Measurements from ENCODE around the gene OLA1.

OLA1 gene

DNA sequence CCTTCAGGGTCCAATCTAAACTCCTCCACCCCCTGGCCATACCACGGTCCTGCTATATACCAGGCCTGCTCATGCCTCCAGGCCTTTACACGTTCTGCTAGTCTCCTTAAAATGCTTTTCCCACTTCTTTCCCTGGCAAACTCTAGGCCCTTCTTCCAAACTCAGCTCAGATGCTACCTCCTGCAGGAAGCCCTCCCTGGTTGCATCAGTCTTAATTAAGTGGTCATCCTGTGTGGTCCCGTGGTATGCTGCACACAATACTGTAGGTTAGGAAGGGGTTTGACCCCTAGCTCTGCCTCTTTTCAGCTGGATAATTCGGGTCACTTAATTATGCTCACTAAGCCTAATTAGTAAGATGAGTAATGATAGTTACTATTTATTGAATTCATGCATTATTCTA lies 197.3 kb downstream of the OLA1 start:
- no peaks in the 10 kb centered on the region for H3K79me2 ChIP-seq (ENCODE audit: low read length)
- no peaks in the 10 kb centered on the region for H3K9me2 ChIP-seq (replicated peaks; ENCODE audit: insufficient read depth, low read length)
- H3K4me2 ChIP-seq (ENCODE audit: low read depth, low read length) = no peak overlapping the region
- no peaks in the 10 kb centered on the region for H4K20me1 ChIP-seq (ENCODE audit: insufficient read depth, low read length)
- no peaks in the 10 kb centered on the region for H3K9me3 ChIP-seq (replicated peaks; ENCODE audit: insufficient read depth, low read length)
- TF ChIP-seq EZH2 (optimal IDR thresholded peaks at IDR 0.05; ENCODE audit: low read depth, low read length) (no peak), EZH2phosphoT487 (IDR thresholded peaks at IDR 0.05; ENCODE audit: low read length) (no peak)
- TF ChIP-seq, protein P1, sequence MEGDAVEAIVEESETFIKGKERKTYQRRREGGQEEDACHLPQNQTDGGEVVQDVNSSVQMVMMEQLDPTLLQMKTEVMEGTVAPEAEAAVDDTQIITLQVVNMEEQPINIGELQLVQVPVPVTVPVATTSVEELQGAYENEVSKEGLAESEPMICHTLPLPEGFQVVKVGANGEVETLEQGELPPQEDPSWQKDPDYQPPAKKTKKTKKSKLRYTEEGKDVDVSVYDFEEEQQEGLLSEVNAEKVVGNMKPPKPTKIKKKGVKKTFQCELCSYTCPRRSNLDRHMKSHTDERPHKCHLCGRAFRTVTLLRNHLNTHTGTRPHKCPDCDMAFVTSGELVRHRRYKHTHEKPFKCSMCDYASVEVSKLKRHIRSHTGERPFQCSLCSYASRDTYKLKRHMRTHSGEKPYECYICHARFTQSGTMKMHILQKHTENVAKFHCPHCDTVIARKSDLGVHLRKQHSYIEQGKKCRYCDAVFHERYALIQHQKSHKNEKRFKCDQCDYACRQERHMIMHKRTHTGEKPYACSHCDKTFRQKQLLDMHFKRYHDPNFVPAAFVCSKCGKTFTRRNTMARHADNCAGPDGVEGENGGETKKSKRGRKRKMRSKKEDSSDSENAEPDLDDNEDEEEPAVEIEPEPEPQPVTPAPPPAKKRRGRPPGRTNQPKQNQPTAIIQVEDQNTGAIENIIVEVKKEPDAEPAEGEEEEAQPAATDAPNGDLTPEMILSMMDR (IDR thresholded peaks at IDR 0.05; ENCODE audit: low read length) = no peak
- H3K36me3 ChIP-seq (replicated peaks; ENCODE audit: insufficient read depth, low read length) = no peaks in the 10 kb centered on the region
- H3K4me1 ChIP-seq (ENCODE audit: low read length) = 0 out of 2 replicates have a peak, but pooled peaks cover 6% of the 10 kb centered on the region
- no peak for DNase-seq
- no peak overlapping the region for H2AFZ ChIP-seq (ENCODE audit: low read length)
- no peak overlapping the region for H3K9ac ChIP-seq (ENCODE audit: low read length)
- H3K4me3 ChIP-seq (ENCODE audit: low read length) = no peak overlapping the region
- no peaks in the 10 kb centered on the region for H3K27me3 ChIP-seq (replicated peaks; ENCODE audit: insufficient read depth, low read length)
- no peak overlapping the region for H3K27ac ChIP-seq (ENCODE audit: low read length)
- H3F3A ChIP-seq (ENCODE audit: insufficient read depth, low read length) = no peaks in the 10 kb centered on the region

DNA sequence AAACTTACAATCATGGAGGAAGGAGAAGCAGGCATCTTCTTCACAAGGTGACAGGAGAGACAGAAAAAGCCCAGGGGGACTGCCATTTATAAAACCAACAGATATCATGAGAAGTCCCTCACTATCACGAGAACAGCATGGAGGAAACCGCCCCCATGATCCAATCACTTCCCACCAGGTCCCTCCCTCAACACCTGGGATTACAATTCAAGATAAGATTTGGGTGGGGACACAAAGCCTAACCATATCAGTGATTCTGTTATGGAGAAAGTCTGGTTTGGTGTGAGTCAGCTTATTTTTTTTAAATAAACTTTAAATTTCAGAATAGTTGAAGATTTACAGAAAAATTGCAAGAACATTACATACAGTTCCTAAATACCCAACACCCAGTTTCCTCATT lies 198.4 kb downstream of the OLA1 start:
- H3K9ac ChIP-seq (ENCODE audit: low read length) = no peak overlapping the region
- no peaks in the 10 kb centered on the region for H3K27me3 ChIP-seq (replicated peaks; ENCODE audit: insufficient read depth, low read length)
- H3F3A ChIP-seq (ENCODE audit: insufficient read depth, low read length) = no peaks in the 10 kb centered on the region
- H3K9me2 ChIP-seq (replicated peaks; ENCODE audit: insufficient read depth, low read length) = no peaks in the 10 kb centered on the region
- no peaks in the 10 kb centered on the region for H3K79me2 ChIP-seq (ENCODE audit: low read length)
- TF ChIP-seq EZH2phosphoT487 (IDR thresholded peaks at IDR 0.05; ENCODE audit: low read length) = no peak
- no peak for TF ChIP-seq EZH2 (optimal IDR thresholded peaks at IDR 0.05; ENCODE audit: low read depth, low read length)
- TF ChIP-seq, protein P1 (IDR thresholded peaks at IDR 0.05; ENCODE audit: low read length) = no peak
- H4K20me1 ChIP-seq (ENCODE audit: insufficient read depth, low read length) = no peaks in the 10 kb centered on the region
- no peak overlapping the region for H2AFZ ChIP-seq (ENCODE audit: low read length)
- H3K4me1 ChIP-seq (ENCODE audit: low read length) = 0 out of 2 replicates have a peak, but pooled peaks cover 6% of the 10 kb centered on the region
- no peak overlapping the region for H3K4me3 ChIP-seq (ENCODE audit: low read length)
- H3K27ac ChIP-seq (ENCODE audit: low read length) = no peak overlapping the region
- no peaks in the 10 kb centered on the region for H3K36me3 ChIP-seq (replicated peaks; ENCODE audit: insufficient read depth, low read length)
- H3K4me2 ChIP-seq (ENCODE audit: low read depth, low read length) = no peak overlapping the region
- no peak for DNase-seq
- no peaks in the 10 kb centered on the region for H3K9me3 ChIP-seq (replicated peaks; ENCODE audit: insufficient read depth, low read length)

DNA sequence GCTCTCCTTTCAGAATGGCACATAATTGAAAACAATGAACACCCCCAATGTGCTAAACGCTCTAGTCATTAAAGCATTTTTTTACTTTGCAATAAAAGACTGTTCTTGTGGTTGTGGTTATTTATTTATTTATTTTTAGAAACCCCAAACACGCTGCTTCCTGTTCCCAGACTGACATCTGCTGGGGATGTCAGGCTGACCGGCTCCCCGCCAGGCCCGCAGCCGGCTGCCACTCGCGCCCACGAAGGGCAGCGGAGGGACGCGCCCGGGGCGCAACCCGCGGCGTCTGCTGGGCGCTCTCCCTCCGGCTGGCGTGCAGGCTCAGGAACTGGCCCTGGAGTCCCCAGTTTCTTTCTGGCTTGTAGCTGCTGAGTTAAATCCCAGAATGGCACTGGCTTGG lies 200.1 kb downstream of the OLA1 start:
- Histone ChIP-seq H3K27me3 (replicated peaks; ENCODE audit: insufficient read depth, low read length) (no peaks in the 10 kb centered on the region), H3K4me1 (ENCODE audit: low read length) (0 out of 2 replicates have a peak, but pooled peaks cover 6% of the 10 kb centered on the region), H3K9me3 (replicated peaks; ENCODE audit: insufficient read depth, low read length) (no peaks in the 10 kb centered on the region)

More for the DNA sequence above, 200.1 kb downstream of the OLA1 start:
- Histone ChIP-seq H4K20me1 (ENCODE audit: insufficient read depth, low read length) (no peaks in the 10 kb centered on the region), H3K4me2 (ENCODE audit: low read depth, low read length) (no peak overlapping the region), H3F3A (ENCODE audit: insufficient read depth, low read length) (no peaks in the 10 kb centered on the region), H3K79me2 (ENCODE audit: low read length) (no peaks in the 10 kb centered on the region), H3K36me3 (replicated peaks; ENCODE audit: insufficient read depth, low read length) (no peaks in the 10 kb centered on the region), H3K27ac (ENCODE audit: low read length) (no peak overlapping the region), H3K4me3 (ENCODE audit: low read length) (no peak overlapping the region), H2AFZ (ENCODE audit: low read length) (no peak overlapping the region), H3K9ac (ENCODE audit: low read length) (no peak overlapping the region), H3K9me2 (replicated peaks; ENCODE audit: insufficient read depth, low read length) (no peaks in the 10 kb centered on the region)
- no peak for TF ChIP-seq EZH2phosphoT487 (IDR thresholded peaks at IDR 0.05; ENCODE audit: low read length)
- TF ChIP-seq EZH2 (optimal IDR thresholded peaks at IDR 0.05; ENCODE audit: low read depth, low read length) = no peak
- TF ChIP-seq, protein P1 (IDR thresholded peaks at IDR 0.05; ENCODE audit: low read length) = peak; percentile 39
- DNase-seq = peak; percentile 27
